Camera-type eye (tissue), 1 donor: ENCODE data around the gene ITGAV. TPM values are rescaled to one million over a fixed set of nuclear protein-coding genes. Genes with fewer than 3 reads are reported as not detected.

Experiments used
- total RNA-seq: library from RNA; depleted of rRNA; stranded (reverse); fragments of >200 nt; gene quantifications from one replicate; pipeline ENCODE4 v1.2.3, GENCODE V29; 2014

ITGAV gene
- 246 TPM for total RNA-seq

GRCh38 chr2:186589612-186590349 lies at the start of gene ITGAV:
Gene ITGAV (plus strand): TSS chr2:186590056. CDS start chr2:186590339, 283 bp downstream.

Other genes starting within 250 kb of the ITGAV start
- gene ZC3H15, start 103.8 kb upstream of the ITGAV start, total RNA-seq, result 78.8 TPM
- gene FAM171B, start 104.0 kb downstream of the ITGAV start, total RNA-seq, result 50.8 TPM